HepG2 (cell line): ENCODE data around the gene MXRA8. TPM values are rescaled to one million over a fixed set of nuclear protein-coding genes. Genes with fewer than 3 reads are reported as not detected.

Source experiments
- CAMTA2 ChIP-seq: sonication (generic); formaldehyde crosslinking; IDR thresholded peaks from 2 replicates; pipeline ENCODE4 v1.4.0; 2020; ENCODE audit warnings: mild to moderate bottlenecking, missing genetic modification reagents, borderline replicate concordance
- IRX3 ChIP-seq: sonication (generic); formaldehyde crosslinking; IDR thresholded peaks from 2 replicates; pipeline ENCODE4 v1.8.1; 2023; ENCODE audit warnings: mild to moderate bottlenecking, low read depth, missing genetic modification reagents, borderline replicate concordance
- MLLT10 ChIP-seq: sonication (generic); formaldehyde crosslinking; IDR thresholded peaks from 2 replicates; pipeline ENCODE4 v1.4.0; 2020; ENCODE audit warnings: missing genetic modification reagents
- MYNN ChIP-seq: sonication (generic); formaldehyde crosslinking; IDR thresholded peaks from 2 replicates; pipeline ENCODE4 v1.4.0; 2020; ENCODE audit warnings: mild to moderate bottlenecking, low read depth, missing genetic modification reagents
- TAF1 ChIP-seq: sonication (generic); formaldehyde crosslinking; IDR thresholded peaks from 2 replicates; pipeline ENCODE4 v1.4.0; 2020; ENCODE audit warnings: missing genetic modification reagents
- ZBTB21 ChIP-seq: sonication (generic); formaldehyde crosslinking; IDR thresholded peaks from 2 replicates; pipeline ENCODE4 v1.4.0; 2020; ENCODE audit warnings: missing genetic modification reagents
- ZNF235 ChIP-seq: sonication (generic); formaldehyde crosslinking; IDR thresholded peaks from 2 replicates; pipeline ENCODE4 v1.8.1; 2023; ENCODE audit warnings: mild to moderate bottlenecking, missing genetic modification reagents, borderline replicate concordance
- ZNF282 ChIP-seq: fragments of 450-650 bp; IDR thresholded peaks from 2 replicates; pipeline ENCODE4 v1.6.1; 2018; ENCODE audit not compliant: partially characterized antibody
- ZNF326 ChIP-seq: sonication (generic); formaldehyde crosslinking; IDR thresholded peaks from 2 replicates; pipeline ENCODE4 v1.4.0; 2020; ENCODE audit warnings: missing genetic modification reagents, borderline replicate concordance
- ZNF383 ChIP-seq: sonication (generic); formaldehyde crosslinking; IDR thresholded peaks from 2 replicates; pipeline ENCODE4 v1.4.0; 2020; ENCODE audit warnings: missing genetic modification reagents, mild to moderate bottlenecking, borderline replicate concordance
- ZNF431 ChIP-seq: sonication (generic); formaldehyde crosslinking; IDR thresholded peaks from 2 replicates; pipeline ENCODE4 v1.9.0; 2022; ENCODE audit warnings: missing genetic modification reagents, low read depth, mild to moderate bottlenecking, borderline replicate concordance
- polyA plus RNA-seq, 8 experiments: library from polyadenylated mRNA; depleted of rRNA in 3 of 8; stranded (reverse) in 7 of 8; unstranded in 1 of 8; fragments of >200 nt; fragmentation: Illumina TruSeq in 4 of 8; extraction: Trizol in 4 of 8; gene quantifications; 2 replicates each; pipeline versions ENCODE4 v1.2.1 to v1.2.3, GENCODE V29; 2011 to 2016; ENCODE audit warnings: low read depth in 4 of 8, missing spikeins in 1 of 8, mixed read lengths in 1 of 8; ENCODE audit not compliant: insufficient read depth in 1 of 8
- total RNA-seq, 5 experiments: library from RNA; depleted of rRNA; stranded (reverse); fragments of >200 nt; fragmentation: Illumina TruSeq; extraction: Trizol; gene quantifications; 2 replicates each; pipeline ENCODE4 v1.2.3, GENCODE V29; 2016; ENCODE audit warnings: low read depth in 1 of 5
- TF ChIP-seq, protein P1 (sequence below), 2 experiments: IDR thresholded peaks; 2 replicates each; pipeline ENCODE4 v1.6.1; 2011 to 2012; ENCODE audit warnings: low read length in 2 of 2, borderline replicate concordance in 1 of 2, low read depth in 1 of 2, mild to moderate bottlenecking in 1 of 2, moderate library complexity in 1 of 2
- TF ChIP-seq, protein P2 (sequence below): sonication (generic); formaldehyde crosslinking; IDR thresholded peaks from 2 replicates; pipeline ENCODE4 v1.9.0; 2021; ENCODE audit warnings: missing genetic modification reagents, mild to moderate bottlenecking, borderline replicate concordance
- TF ChIP-seq, protein P3 (sequence below): sonication (generic); formaldehyde crosslinking; IDR thresholded peaks from 2 replicates; pipeline ENCODE4 v1.8.1; 2023; ENCODE audit warnings: missing genetic modification reagents, inconsistent platforms, borderline replicate concordance
- TF ChIP-seq, protein P4 (sequence below): sonication (generic); formaldehyde crosslinking; IDR thresholded peaks from 2 replicates; pipeline ENCODE4 v1.8.0; 2022; ENCODE audit warnings: missing genetic modification reagents, mild to moderate bottlenecking, moderate library complexity, borderline replicate concordance
- TF ChIP-seq, protein P5 (sequence below): sonication (generic); formaldehyde crosslinking; IDR thresholded peaks from 2 replicates; pipeline ENCODE4 v1.8.1; 2023; ENCODE audit warnings: mild to moderate bottlenecking, inconsistent platforms, moderate library complexity, missing genetic modification reagents, borderline replicate concordance
- TF ChIP-seq, protein P6 (sequence below): conservative IDR thresholded peaks from 2 replicates; pipeline ENCODE4 v1.6.1; 2018; ENCODE audit warnings: missing genetic modification reagents

MXRA8 gene
- total and polyA plus RNA-seq, 2 of the 13 experiments (the other 11 are each of a cell fraction or from before 2014, with no cell fraction given), result 19.8 to 44.8 TPM

DNA sequence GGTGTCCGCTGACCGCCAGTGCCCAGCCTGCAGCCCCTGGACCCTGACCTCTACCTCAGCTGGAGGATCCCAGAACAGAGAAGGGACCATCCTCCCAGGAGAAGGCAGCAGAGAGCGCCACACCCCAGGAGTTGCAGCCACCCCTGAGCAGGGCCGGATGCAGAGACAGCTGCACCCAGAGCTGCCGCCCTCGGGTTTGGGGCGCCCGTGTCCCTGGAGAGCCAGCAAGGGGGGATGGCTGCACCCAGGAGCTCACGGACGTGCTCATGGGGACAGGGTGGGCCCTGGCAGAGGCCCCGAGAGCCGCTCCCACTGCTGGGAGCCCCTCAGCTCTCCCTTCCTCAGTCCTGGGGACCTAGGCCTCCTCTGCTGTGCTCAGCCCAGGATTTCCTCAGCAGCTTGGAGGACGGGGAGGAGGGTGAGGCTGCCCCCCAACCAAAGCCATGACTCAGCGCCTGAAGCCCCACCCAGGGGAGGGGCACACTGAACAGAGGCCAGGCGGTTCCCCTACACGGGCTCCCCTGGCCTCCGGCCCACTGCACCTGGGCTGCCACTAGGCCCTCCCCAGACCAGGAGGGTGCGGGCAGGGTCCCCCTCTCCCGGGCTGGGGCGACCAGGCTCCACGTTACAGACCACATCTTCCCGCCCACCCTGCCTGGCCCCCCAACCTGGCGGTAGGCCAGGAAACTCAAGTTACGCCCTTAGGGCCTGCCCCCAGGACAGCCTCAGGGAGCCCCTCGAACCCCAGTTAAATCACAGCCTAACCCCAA lies 52.9 kb downstream of the MXRA8 start (continued):
- TF ChIP-seq, protein P1, sequence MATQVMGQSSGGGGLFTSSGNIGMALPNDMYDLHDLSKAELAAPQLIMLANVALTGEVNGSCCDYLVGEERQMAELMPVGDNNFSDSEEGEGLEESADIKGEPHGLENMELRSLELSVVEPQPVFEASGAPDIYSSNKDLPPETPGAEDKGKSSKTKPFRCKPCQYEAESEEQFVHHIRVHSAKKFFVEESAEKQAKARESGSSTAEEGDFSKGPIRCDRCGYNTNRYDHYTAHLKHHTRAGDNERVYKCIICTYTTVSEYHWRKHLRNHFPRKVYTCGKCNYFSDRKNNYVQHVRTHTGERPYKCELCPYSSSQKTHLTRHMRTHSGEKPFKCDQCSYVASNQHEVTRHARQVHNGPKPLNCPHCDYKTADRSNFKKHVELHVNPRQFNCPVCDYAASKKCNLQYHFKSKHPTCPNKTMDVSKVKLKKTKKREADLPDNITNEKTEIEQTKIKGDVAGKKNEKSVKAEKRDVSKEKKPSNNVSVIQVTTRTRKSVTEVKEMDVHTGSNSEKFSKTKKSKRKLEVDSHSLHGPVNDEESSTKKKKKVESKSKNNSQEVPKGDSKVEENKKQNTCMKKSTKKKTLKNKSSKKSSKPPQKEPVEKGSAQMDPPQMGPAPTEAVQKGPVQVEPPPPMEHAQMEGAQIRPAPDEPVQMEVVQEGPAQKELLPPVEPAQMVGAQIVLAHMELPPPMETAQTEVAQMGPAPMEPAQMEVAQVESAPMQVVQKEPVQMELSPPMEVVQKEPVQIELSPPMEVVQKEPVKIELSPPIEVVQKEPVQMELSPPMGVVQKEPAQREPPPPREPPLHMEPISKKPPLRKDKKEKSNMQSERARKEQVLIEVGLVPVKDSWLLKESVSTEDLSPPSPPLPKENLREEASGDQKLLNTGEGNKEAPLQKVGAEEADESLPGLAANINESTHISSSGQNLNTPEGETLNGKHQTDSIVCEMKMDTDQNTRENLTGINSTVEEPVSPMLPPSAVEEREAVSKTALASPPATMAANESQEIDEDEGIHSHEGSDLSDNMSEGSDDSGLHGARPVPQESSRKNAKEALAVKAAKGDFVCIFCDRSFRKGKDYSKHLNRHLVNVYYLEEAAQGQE (IDR thresholded peaks at IDR 0.05; ENCODE audit: borderline replicate concordance in 1 of 2, low read depth in 1 of 2, low read length in 2 of 2), result no peak
- no peak for TF ChIP-seq ZBTB21 (CRISPR knock-in tag)
- TF ChIP-seq ZNF282, result no peak
- TF ChIP-seq ZNF326 (CRISPR knock-in tag), result no peak
- TF ChIP-seq, protein P2, sequence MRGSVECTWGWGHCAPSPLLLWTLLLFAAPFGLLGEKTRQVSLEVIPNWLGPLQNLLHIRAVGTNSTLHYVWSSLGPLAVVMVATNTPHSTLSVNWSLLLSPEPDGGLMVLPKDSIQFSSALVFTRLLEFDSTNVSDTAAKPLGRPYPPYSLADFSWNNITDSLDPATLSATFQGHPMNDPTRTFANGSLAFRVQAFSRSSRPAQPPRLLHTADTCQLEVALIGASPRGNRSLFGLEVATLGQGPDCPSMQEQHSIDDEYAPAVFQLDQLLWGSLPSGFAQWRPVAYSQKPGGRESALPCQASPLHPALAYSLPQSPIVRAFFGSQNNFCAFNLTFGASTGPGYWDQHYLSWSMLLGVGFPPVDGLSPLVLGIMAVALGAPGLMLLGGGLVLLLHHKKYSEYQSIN (CRISPR knock-in tag), result no peak
- no peak for TF ChIP-seq TAF1 (CRISPR knock-in tag)
- no peak for TF ChIP-seq ZNF383 (CRISPR knock-in tag)
- TF ChIP-seq, protein P3, sequence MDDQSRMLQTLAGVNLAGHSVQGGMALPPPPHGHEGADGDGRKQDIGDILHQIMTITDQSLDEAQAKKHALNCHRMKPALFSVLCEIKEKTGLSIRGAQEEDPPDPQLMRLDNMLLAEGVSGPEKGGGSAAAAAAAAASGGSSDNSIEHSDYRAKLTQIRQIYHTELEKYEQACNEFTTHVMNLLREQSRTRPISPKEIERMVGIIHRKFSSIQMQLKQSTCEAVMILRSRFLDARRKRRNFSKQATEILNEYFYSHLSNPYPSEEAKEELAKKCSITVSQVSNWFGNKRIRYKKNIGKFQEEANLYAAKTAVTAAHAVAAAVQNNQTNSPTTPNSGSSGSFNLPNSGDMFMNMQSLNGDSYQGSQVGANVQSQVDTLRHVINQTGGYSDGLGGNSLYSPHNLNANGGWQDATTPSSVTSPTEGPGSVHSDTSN, result no peak
- TF ChIP-seq ZNF235 (CRISPR knock-in tag), result 0 out of 2 replicates have a peak, but pooled peaks have one; percentile 16
- TF ChIP-seq, protein P4, sequence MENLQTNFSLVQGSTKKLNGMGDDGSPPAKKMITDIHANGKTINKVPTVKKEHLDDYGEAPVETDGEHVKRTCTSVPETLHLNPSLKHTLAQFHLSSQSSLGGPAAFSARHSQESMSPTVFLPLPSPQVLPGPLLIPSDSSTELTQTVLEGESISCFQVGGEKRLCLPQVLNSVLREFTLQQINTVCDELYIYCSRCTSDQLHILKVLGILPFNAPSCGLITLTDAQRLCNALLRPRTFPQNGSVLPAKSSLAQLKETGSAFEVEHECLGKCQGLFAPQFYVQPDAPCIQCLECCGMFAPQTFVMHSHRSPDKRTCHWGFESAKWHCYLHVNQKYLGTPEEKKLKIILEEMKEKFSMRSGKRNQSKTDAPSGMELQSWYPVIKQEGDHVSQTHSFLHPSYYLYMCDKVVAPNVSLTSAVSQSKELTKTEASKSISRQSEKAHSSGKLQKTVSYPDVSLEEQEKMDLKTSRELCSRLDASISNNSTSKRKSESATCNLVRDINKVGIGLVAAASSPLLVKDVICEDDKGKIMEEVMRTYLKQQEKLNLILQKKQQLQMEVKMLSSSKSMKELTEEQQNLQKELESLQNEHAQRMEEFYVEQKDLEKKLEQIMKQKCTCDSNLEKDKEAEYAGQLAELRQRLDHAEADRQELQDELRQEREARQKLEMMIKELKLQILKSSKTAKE, result no peak
- peak; percentile 56; the same call in 1 of the 2 replicates for TF ChIP-seq CAMTA2 (CRISPR knock-in tag)
- no peak for TF ChIP-seq MYNN (CRISPR knock-in tag)
- no peak for TF ChIP-seq IRX3 (CRISPR knock-in tag)
- TF ChIP-seq, protein P5, sequence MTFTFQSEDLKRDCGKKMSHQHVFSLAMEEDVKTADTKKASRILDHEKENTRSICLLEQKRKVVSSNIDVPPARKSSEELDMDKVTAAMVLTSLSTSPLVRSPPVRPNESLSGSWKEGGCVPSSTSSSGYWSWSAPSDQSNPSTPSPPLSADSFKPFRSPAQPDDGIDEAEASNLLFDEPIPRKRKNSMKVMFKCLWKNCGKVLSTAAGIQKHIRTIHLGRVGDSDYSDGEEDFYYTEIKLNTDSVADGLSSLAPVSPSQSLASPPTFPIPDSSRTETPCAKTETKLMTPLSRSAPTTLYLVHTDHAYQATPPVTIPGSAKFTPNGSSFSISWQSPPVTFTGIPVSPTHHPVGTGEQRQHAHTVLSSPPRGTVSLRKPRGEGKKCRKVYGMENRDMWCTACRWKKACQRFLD (CRISPR knock-in tag), result no peak
- no peak for TF ChIP-seq MLLT10 (CRISPR knock-in tag)
- TF ChIP-seq ZNF431, result no peak
- TF ChIP-seq, protein P6, sequence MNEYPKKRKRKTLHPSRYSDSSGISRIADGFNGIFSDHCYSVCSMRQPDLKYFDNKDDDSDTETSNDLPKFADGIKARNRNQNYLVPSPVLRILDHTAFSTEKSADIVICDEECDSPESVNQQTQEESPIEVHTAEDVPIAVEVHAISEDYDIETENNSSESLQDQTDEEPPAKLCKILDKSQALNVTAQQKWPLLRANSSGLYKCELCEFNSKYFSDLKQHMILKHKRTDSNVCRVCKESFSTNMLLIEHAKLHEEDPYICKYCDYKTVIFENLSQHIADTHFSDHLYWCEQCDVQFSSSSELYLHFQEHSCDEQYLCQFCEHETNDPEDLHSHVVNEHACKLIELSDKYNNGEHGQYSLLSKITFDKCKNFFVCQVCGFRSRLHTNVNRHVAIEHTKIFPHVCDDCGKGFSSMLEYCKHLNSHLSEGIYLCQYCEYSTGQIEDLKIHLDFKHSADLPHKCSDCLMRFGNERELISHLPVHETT (CRISPR knock-in tag), result no peak
